Glutamatergic neuron (in vitro differentiated cells): ENCODE results near the gene SLC6A11. TPM values are rescaled to one million over a fixed set of nuclear protein-coding genes. Genes with fewer than 3 reads are reported as not detected.

Experiments
- DNase-seq: peaks from one replicate; pipeline ENCODE4 v3.0.0; 2022
- H3K27ac Mint-ChIP-seq: one replicate; pipeline ENCODE4 v1.8.0; 2020; ENCODE audit warnings: mild to moderate bottlenecking, mixed read lengths, inconsistent platforms; ENCODE audit not compliant: unreplicated experiment
- H3K27me3 Mint-ChIP-seq: one replicate; pipeline ENCODE4 v1.8.0; 2020; ENCODE audit warnings: mild to moderate bottlenecking, moderate library complexity, mixed read lengths, inconsistent platforms; ENCODE audit not compliant: unreplicated experiment
- H3K36me3 Mint-ChIP-seq: one replicate; pipeline ENCODE4 v1.8.0; 2020; ENCODE audit warnings: mild to moderate bottlenecking, mixed read lengths, inconsistent platforms; ENCODE audit not compliant: unreplicated experiment
- H3K4me1 Mint-ChIP-seq: one replicate; pipeline ENCODE4 v1.8.0; 2020; ENCODE audit warnings: mild to moderate bottlenecking, low read depth, mixed read lengths, inconsistent platforms; ENCODE audit not compliant: unreplicated experiment
- H3K4me3 Mint-ChIP-seq: one replicate; pipeline ENCODE4 v1.8.0; 2020; ENCODE audit warnings: mild to moderate bottlenecking, mixed read lengths, inconsistent platforms; ENCODE audit not compliant: unreplicated experiment
- H3K9me3 Mint-ChIP-seq: one replicate; pipeline ENCODE4 v1.8.0; 2020; ENCODE audit warnings: mild to moderate bottlenecking, moderate library complexity, mixed read lengths, inconsistent platforms; ENCODE audit not compliant: unreplicated experiment
- total RNA-seq: library from RNA; stranded (reverse); fragmentation: NEBNext Ultra II Directional; extraction: Animal tissue kit (Norgen Biotek cat#: 25700); gene quantifications from one replicate; pipeline ENCODE4 v1.2.1, GENCODE V29; 2021; ENCODE audit not compliant: unreplicated experiment
- TF ChIP-seq, protein P1 (sequence below): fragments of 200-600 bp; sonication (generic); IDR thresholded peaks from one replicate; pipeline ENCODE4 v1.5.0; 2021; ENCODE audit not compliant: partially characterized antibody, unreplicated experiment

SLC6A11 gene
- total RNA-seq, 1 donor from 2014 or later, result not detected

- Mint-ChIP-seq H3K27ac (no peak overlapping the region), H3K4me1 (no peaks in the 10 kb centered on the region), H3K9me3 (no peaks in the 10 kb centered on the region), H3K4me3 (no peak overlapping the region), H3K36me3 (peaks cover 15% of the 10 kb centered on the region), H3K27me3 (no peaks in the 10 kb centered on the region)
- TF ChIP-seq, protein P1, sequence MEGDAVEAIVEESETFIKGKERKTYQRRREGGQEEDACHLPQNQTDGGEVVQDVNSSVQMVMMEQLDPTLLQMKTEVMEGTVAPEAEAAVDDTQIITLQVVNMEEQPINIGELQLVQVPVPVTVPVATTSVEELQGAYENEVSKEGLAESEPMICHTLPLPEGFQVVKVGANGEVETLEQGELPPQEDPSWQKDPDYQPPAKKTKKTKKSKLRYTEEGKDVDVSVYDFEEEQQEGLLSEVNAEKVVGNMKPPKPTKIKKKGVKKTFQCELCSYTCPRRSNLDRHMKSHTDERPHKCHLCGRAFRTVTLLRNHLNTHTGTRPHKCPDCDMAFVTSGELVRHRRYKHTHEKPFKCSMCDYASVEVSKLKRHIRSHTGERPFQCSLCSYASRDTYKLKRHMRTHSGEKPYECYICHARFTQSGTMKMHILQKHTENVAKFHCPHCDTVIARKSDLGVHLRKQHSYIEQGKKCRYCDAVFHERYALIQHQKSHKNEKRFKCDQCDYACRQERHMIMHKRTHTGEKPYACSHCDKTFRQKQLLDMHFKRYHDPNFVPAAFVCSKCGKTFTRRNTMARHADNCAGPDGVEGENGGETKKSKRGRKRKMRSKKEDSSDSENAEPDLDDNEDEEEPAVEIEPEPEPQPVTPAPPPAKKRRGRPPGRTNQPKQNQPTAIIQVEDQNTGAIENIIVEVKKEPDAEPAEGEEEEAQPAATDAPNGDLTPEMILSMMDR, result no peak
- no peak for DNase-seq
These were observed 85.4 kb downstream of the SLC6A11 start for GRCh38 chr3:10901296-10901945.

DNA sequence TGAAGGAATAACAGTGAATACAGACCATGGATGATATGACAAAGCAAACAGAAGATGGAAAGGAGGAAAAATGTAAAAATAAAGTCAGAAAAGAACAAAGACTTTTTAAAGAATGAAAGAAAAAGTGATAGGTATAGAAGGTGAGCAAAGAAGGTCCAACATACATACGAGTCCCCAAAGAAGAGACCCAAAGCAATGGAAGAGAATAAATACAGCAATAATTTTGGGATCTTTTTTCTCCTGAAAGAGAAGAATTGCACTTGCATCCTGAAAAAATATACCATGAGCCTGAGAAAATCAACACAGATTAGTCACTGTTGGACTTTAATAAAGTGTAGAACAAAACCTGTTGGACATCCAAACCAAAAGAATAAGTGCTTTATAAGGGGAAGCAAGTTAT, 91.2 kb downstream of the SLC6A11 start:
- TF ChIP-seq, protein P1, result no peak

GRCh38 chr3:10910367-10910766, 94.3 kb downstream of the SLC6A11 start:
- H3K4me1 Mint-ChIP-seq, result no peaks in the 10 kb centered on the region
- H3K36me3 Mint-ChIP-seq, result peaks cover 18% of the 10 kb centered on the region
- H3K27me3 Mint-ChIP-seq, result no peaks in the 10 kb centered on the region
- H3K4me3 Mint-ChIP-seq, result no peak overlapping the region
- peaks cover 7% of the 10 kb centered on the region for H3K9me3 Mint-ChIP-seq
- TF ChIP-seq, protein P1, result no peak
- H3K27ac Mint-ChIP-seq, result no peak overlapping the region
- no peak for DNase-seq

More for the DNA sequence above, 91.2 kb downstream of the SLC6A11 start:
- H3K9me3 Mint-ChIP-seq, result peaks cover 7% of the 10 kb centered on the region
- no peaks in the 10 kb centered on the region for H3K27me3 Mint-ChIP-seq
- no peak overlapping the region for H3K4me3 Mint-ChIP-seq
- H3K4me1 Mint-ChIP-seq, result no peaks in the 10 kb centered on the region
- peaks cover 18% of the 10 kb centered on the region for H3K36me3 Mint-ChIP-seq
- no peak for DNase-seq
- H3K27ac Mint-ChIP-seq, result no peak overlapping the region

DNA sequence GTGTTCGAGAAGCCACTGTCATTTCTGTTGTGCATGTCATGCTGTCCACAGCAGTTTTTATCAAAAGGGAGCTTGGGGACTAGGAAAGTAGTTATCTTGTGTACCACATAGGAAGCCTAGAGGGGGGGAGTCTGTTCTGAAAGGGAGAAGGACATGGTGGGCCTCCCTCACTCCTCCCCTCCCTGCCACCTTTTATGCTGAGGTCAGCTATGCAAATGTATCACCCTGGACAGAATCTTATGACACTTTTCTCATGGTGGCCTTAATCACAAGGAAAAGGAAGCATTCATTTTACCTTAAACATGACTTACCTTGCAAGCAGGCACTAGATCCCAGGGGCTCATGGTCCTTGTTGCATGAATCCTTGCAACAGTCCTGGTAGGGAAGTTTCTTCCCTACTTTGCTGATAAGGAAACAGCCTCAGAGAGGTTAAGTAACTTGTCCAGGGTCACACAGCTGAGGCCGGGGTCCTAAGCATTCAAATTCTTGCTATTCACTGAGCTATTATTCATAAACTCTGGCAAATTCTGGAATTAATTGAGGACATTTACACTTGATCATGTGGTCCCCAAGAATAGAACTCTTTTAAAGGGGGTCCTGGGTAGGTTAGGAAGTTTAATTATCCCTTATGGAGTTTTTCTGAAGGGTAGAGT, 95.4 kb downstream of the SLC6A11 start:
- Mint-ChIP-seq H3K9me3 (peaks cover 7% of the 10 kb centered on the region), H3K27me3 (no peaks in the 10 kb centered on the region), H3K27ac (no peak overlapping the region), H3K4me1 (no peaks in the 10 kb centered on the region), H3K36me3 (peaks cover 10% of the 10 kb centered on the region), H3K4me3 (no peak overlapping the region)
- TF ChIP-seq, protein P1, result no peak
- no peak for DNase-seq

GRCh38 chr3:10912786-10913185, 96.8 kb downstream of the SLC6A11 start:
- Mint-ChIP-seq H3K9me3 (peaks cover 4% of the 10 kb centered on the region), H3K4me3 (no peak overlapping the region), H3K27me3 (no peaks in the 10 kb centered on the region), H3K36me3 (no peaks in the 10 kb centered on the region), H3K27ac (no peak overlapping the region), H3K4me1 (no peaks in the 10 kb centered on the region)
- DNase-seq, result no peak
- TF ChIP-seq, protein P1, result no peak
